HG03571 (cell line): Measurements from ENCODE around the gene UBE2Z.

ENCODE experiments used
- ATAC-seq: cut with Tn5 transposase; IDR thresholded peaks from one replicate; pipeline ENCODE4 v1.9.1; 2021; ENCODE audit not compliant: unreplicated experiment

UBE2Z gene

DNA sequence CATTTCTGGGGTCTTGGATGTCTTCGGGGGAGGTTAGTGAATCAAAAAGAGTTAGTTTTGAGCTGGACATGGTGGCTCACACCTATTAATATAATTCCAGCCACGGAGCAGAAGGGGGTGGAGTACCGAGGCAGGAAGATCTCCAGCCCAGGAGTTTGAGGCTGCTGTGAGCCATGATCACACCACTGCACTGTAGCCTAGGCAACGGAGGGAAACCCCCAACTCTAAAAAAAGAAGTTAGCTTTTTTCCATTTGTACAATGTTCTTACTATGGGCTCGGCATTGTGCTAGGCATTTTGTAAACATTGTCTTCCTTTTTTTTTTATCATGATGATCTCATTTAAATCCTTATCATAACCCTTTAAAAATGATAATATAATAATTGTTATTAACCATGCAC is 44.7 kb downstream of the UBE2Z start:
- ATAC-seq: no peak

DNA sequence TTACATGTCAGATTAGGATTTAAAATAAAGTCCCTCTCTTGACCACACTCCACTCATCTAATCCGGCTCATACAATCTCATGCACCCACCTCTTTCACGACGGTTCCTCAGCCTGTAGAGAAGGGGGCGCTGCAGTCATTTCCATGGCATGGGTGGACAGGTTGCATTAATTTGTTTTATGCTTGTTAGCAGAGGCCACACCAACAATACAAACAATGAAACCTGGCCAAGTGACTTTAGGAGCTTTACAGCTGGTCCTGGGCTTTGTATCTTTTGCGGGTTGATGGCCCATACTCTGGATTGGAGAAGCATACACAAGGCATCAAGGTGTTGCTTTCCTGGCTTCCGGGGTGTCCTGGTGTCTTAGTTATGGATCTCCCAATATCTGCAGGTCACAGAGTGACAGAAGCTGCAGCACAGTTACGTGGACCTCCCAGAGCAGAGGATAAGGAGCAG is 46.1 kb downstream of the UBE2Z start:
- no peak for ATAC-seq

GRCh38 chr17:48960834-48961515 is 52.8 kb downstream of the UBE2Z start:
- ATAC-seq: no peak

- no peak for ATAC-seq
These were observed 53.5 kb downstream of the UBE2Z start for GRCh38 chr17:48961516-48962233.

DNA sequence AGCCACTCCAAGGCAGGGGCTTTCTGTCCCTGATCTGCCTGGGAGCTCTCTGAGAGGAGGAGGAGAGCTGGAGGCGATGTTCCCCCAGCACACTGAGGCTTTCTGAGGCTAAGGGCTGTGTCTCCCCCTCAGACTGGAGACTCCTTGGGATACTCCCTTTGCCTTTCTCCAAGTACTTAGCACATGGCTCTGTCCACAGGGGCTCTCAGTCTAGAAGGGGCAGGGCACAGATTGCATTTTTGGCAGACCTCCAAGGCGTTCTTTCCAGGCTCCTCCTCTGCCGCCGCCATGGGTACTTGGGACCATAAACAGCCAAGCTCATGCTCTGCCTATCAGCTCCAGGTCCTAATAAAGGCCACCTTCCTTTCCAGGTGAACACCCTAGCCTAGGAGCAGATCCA is 62.0 kb downstream of the UBE2Z start:
- ATAC-seq: no peak

DNA sequence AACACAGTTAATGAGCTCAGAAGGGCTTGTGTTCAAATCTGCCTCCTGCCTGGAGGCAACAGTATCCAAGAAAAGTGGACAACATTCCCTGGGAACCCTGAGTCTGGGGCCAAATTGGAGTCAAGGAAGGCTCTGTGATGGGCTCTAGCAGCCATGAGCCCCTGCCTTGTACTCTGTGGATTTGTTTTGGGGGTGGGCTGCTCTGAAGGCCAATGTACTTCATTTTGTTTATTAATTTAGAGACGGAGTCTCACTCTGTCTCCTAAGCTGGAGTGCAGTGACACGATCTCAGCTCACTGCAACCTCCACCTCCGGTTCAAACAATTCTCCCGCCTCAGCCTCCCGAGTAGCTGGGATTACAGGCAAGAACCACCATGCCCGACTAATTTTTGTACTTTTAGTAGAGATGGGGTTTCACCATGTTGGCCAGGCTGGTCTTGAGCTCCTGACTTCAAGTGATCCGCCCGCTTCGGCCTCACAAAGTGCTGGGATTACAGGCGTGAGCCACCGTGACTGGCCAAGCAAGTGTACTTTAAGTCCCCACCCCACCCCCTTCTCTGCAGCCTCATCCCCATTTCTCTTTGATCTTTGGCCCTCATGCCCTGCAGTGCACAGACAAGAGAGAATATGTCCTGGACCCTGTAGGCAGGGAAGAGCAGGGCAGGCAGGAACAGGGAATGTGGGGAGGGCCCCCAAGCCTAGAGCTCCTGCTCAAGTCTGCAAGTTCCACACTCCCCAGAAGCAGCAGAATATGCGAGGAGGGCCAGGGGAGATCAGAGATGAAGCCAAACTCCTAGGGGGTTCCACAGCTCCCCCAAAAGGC is 62.9 kb downstream of the UBE2Z start:
- no peak for ATAC-seq

GRCh38 chr17:48972749-48973097 is 64.5 kb downstream of the UBE2Z start:
- ATAC-seq: no peak

GRCh38 chr17:48973806-48974205 is 65.6 kb downstream of the UBE2Z start:
- no peak for ATAC-seq
